ENCODE data around the gene CACNA1D. TPM values are rescaled to one million over a fixed set of nuclear protein-coding genes. Genes with fewer than 3 reads are reported as not detected.

Gene CACNA1D
- total RNA-seq, 2 experiments from 2014 or later: 0.31 to 0.32 TPM

DNA sequence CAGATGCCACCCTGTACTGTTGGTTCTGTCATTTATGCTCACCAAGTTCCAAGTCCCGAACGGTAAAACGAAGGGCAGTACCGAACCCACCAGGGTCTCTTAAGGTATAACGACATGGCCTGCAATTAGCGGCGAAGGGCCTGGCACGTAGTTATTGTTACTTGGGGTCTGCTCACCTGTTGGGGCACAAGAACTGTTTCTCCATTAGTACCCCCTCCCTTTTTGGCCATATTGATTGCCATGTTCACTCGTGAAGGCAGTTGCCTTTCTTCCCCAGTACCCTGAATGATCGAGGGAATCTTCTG is 352.4 kb downstream of the CACNA1D start:
- H3K27ac Mint-ChIP-seq: no peak overlapping the region
- ATAC-seq (no peak), DNase-seq (no peak)
- peak overlapping the region; percentile 52 for H3K4me3 Mint-ChIP-seq
- H3K4me1 Mint-ChIP-seq (ENCODE audit: low read depth): peaks cover 2% of the 10 kb centered on the region
- no peaks in the 10 kb centered on the region for H3K9me3 Mint-ChIP-seq (ENCODE audit: insufficient read depth)
- POLR2A ChIA-PET: interaction anchor here (0.9 kb wide), 1 partner anchor 10 kb away, joined by 4 read pairs; no protein-coding TSS in a partner anchor
- H3K27me3 Mint-ChIP-seq (ENCODE audit: low read depth): peaks cover 47% of the 10 kb centered on the region
- CTCF ChIA-PET: no interaction called here
- H3K36me3 Mint-ChIP-seq (ENCODE audit: low read depth): no peaks in the 10 kb centered on the region

GRCh38 chr3:53849916-53850315 is 355.5 kb downstream of the CACNA1D start:
- CTCF ChIA-PET: no interaction called here

GRCh38 chr3:53850895-53851294 is 356.5 kb downstream of the CACNA1D start:
- Mint-ChIP-seq H3K27ac (no peak overlapping the region), H3K27me3 (ENCODE audit: low read depth) (peaks cover 28% of the 10 kb centered on the region), H3K9me3 (ENCODE audit: insufficient read depth) (no peaks in the 10 kb centered on the region), H3K4me3 (no peak overlapping the region), H3K36me3 (ENCODE audit: low read depth) (no peaks in the 10 kb centered on the region), H3K4me1 (ENCODE audit: low read depth) (peaks cover 2% of the 10 kb centered on the region)
- POLR2A ChIA-PET: no interaction called here
- no peak for ATAC-seq
- no peak for DNase-seq
- CTCF ChIA-PET: no interaction called here

More at GRCh38 chr3:53849916-53850315, 355.5 kb downstream of the CACNA1D start:
- ATAC-seq (no peak), DNase-seq (no peak)
- H3K4me3 Mint-ChIP-seq: no peak overlapping the region
- peaks cover 34% of the 10 kb centered on the region for H3K27me3 Mint-ChIP-seq (ENCODE audit: low read depth)
- POLR2A ChIA-PET: no interaction called here
- no peaks in the 10 kb centered on the region for H3K36me3 Mint-ChIP-seq (ENCODE audit: low read depth)
- peaks cover 2% of the 10 kb centered on the region for H3K4me1 Mint-ChIP-seq (ENCODE audit: low read depth)
- no peak overlapping the region for H3K27ac Mint-ChIP-seq
- no peaks in the 10 kb centered on the region for H3K9me3 Mint-ChIP-seq (ENCODE audit: insufficient read depth)

DNA sequence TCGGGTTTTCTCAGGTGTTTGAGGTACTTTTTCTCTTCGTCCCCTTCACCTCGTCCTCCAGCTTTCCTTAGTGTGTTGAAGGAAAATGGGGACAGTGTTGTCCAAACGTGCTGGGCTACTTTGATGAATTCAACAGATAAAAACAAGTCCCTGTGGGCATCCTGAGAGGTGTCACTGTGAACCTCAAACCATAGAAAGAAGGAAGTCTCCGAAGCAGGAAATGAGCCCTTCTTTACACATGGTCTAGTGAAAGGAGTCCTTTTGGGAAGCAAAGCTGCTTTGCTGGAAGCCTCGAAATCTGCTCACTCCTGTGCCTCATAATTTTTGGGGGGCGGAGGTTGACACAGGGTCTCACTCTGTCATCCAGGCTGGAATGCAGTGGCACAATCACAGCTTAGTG is 362.6 kb downstream of the CACNA1D start:
- H3K36me3 Mint-ChIP-seq (ENCODE audit: low read depth): peaks cover 12% of the 10 kb centered on the region
- POLR2A ChIA-PET: interaction anchor here (1.1 kb wide), 1 partner anchor 10 kb away, joined by 4 read pairs; no protein-coding TSS in a partner anchor
- peaks cover 8% of the 10 kb centered on the region for H3K27me3 Mint-ChIP-seq (ENCODE audit: low read depth)
- CTCF ChIA-PET: no interaction called here
- DNase-seq (no peak), ATAC-seq (no peak)
- peaks cover 11% of the 10 kb centered on the region for H3K4me1 Mint-ChIP-seq (ENCODE audit: low read depth)
- no peak overlapping the region for H3K27ac Mint-ChIP-seq
- no peak overlapping the region for H3K4me3 Mint-ChIP-seq
- no peaks in the 10 kb centered on the region for H3K9me3 Mint-ChIP-seq (ENCODE audit: insufficient read depth)

- Mint-ChIP-seq H3K27me3 (ENCODE audit: low read depth) (peaks cover 4% of the 10 kb centered on the region), H3K4me3 (no peak overlapping the region)
Measured at GRCh38 chr3:53858096-53858741, 363.8 kb downstream of the CACNA1D start.

GRCh38 chr3:53859178-53859577 is 364.8 kb downstream of the CACNA1D start:
- CTCF ChIA-PET: no interaction called here
- no peak overlapping the region for H3K4me3 Mint-ChIP-seq
- H3K27me3 Mint-ChIP-seq (ENCODE audit: low read depth): peaks cover 2% of the 10 kb centered on the region
- no peak for DNase-seq
- no peak for ATAC-seq
- POLR2A ChIA-PET: no interaction called here
- H3K4me1 Mint-ChIP-seq (ENCODE audit: low read depth): peaks cover 11% of the 10 kb centered on the region
- H3K27ac Mint-ChIP-seq: no peak overlapping the region
- peaks cover 23% of the 10 kb centered on the region for H3K36me3 Mint-ChIP-seq (ENCODE audit: low read depth)
- H3K9me3 Mint-ChIP-seq (ENCODE audit: insufficient read depth): no peaks in the 10 kb centered on the region

More at GRCh38 chr3:53858096-53858741, 363.8 kb downstream of the CACNA1D start:
- ChIA-PET POLR2A (no interaction called here), CTCF (no interaction called here)
- DNase-seq: no peak
- peaks cover 19% of the 10 kb centered on the region for H3K36me3 Mint-ChIP-seq (ENCODE audit: low read depth)
- no peaks in the 10 kb centered on the region for H3K9me3 Mint-ChIP-seq (ENCODE audit: insufficient read depth)
- no peak overlapping the region for H3K27ac Mint-ChIP-seq
- H3K4me1 Mint-ChIP-seq (ENCODE audit: low read depth): peaks cover 11% of the 10 kb centered on the region
- no peak for ATAC-seq

GRCh38 chr3:53860196-53860595 is 365.8 kb downstream of the CACNA1D start:
- H3K9me3 Mint-ChIP-seq (ENCODE audit: insufficient read depth): no peaks in the 10 kb centered on the region
- no peaks in the 10 kb centered on the region for H3K27me3 Mint-ChIP-seq (ENCODE audit: low read depth)
- peaks cover 11% of the 10 kb centered on the region for H3K4me1 Mint-ChIP-seq (ENCODE audit: low read depth)
- peaks cover 30% of the 10 kb centered on the region for H3K36me3 Mint-ChIP-seq (ENCODE audit: low read depth)
- POLR2A ChIA-PET: no interaction called here
- H3K27ac Mint-ChIP-seq: no peak overlapping the region
- ATAC-seq: no peak
- no peak overlapping the region for H3K4me3 Mint-ChIP-seq
- CTCF ChIA-PET: no interaction called here
- no peak for DNase-seq

- ATAC-seq: no peak
- no peaks in the 10 kb centered on the region for H3K9me3 Mint-ChIP-seq (ENCODE audit: insufficient read depth)
- no peak for DNase-seq
- CTCF ChIA-PET: no interaction called here
- H3K27me3 Mint-ChIP-seq (ENCODE audit: low read depth): no peaks in the 10 kb centered on the region
- H3K4me1 Mint-ChIP-seq (ENCODE audit: low read depth): peaks cover 5% of the 10 kb centered on the region
- no peak overlapping the region for H3K4me3 Mint-ChIP-seq
- no peak overlapping the region for H3K27ac Mint-ChIP-seq
- POLR2A ChIA-PET: no interaction called here
- H3K36me3 Mint-ChIP-seq (ENCODE audit: low read depth): peaks cover 30% of the 10 kb centered on the region
Measured at GRCh38 chr3:53862241-53862640, 367.8 kb downstream of the CACNA1D start.

- H3K27me3 Mint-ChIP-seq (ENCODE audit: low read depth): no peaks in the 10 kb centered on the region
- no peak for DNase-seq
- peaks cover 33% of the 10 kb centered on the region for H3K36me3 Mint-ChIP-seq (ENCODE audit: low read depth)
- no peaks in the 10 kb centered on the region for H3K4me1 Mint-ChIP-seq (ENCODE audit: low read depth)
- ChIA-PET CTCF (no interaction called here), POLR2A (no interaction called here)
- no peaks in the 10 kb centered on the region for H3K9me3 Mint-ChIP-seq (ENCODE audit: insufficient read depth)
- no peak overlapping the region for H3K27ac Mint-ChIP-seq
- H3K4me3 Mint-ChIP-seq: no peak overlapping the region
- no peak for ATAC-seq
Measured at GRCh38 chr3:53863145-53863544, 368.7 kb downstream of the CACNA1D start.

Other genes with a start within 250 kb of the CACNA1D start
- 100 to 1,000 TPM; 315 to 323 TPM for gene TKT, start 238.6 kb upstream of the CACNA1D start, total RNA-seq
- gene DCP1A, start 147.1 kb upstream of the CACNA1D start, total RNA-seq: 10 to 100 TPM; 27.2 to 28.3 TPM